ENCODE data around the gene MAST1.

Gene MAST1

DNA sequence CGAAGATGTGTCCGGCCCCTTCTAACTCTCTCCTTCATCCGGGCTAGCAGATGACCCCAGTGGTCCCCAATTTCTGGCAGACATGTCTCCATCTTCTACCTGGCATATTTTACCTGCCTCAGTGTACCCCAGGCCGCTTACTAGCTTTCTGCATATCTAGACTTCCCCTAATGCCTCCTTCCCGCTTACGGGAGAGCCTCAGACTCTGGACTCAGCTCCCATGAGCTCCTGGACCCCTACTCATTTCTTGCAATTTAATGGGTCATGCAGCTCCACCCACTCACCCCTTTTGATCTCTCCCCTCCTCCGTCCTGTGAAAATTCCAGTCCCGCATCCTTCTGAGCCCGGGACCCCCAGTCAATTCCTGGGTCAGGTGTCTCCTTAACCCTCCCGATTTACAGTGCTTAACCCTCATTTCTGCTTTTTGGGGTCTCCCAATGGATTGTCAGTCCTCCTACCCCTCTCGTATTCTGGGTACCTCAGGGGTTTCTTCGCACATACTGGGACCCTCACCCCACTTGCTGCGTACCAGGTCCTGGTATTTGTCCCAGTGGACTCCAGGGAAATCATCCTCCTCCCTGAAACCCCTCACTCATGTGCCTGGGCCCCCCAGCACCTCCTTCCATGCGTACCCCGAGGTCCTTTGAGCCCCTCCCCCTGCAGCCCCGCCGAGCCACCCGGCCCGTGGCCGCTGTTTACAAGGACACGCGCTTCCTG lies 47.5 kb upstream of the MAST1 start:
- peak overlapping the region; percentile 87 for H3K9ac ChIP-seq
- H3K79me2 ChIP-seq: peaks cover 8% of the 10 kb centered on the region
- peak overlapping the region; percentile 87 for H3K4me2 ChIP-seq (ENCODE audit: low read length)
- peak overlapping the region; percentile 97 for H3K4me3 ChIP-seq (ENCODE audit: low read depth, low read length)
- peaks cover 54% of the 10 kb centered on the region for H3K4me1 ChIP-seq
- H3K27me3 ChIP-seq (ENCODE audit: control insufficient read depth, insufficient read depth, low read length): no peaks in the 10 kb centered on the region
- H2AFZ ChIP-seq: peak overlapping the region; percentile 65
- H3K9me3 ChIP-seq (ENCODE audit: control insufficient read depth, low read length): no peaks in the 10 kb centered on the region
- no peaks in the 10 kb centered on the region for H3K36me3 ChIP-seq (ENCODE audit: control insufficient read depth, insufficient read depth, low read length)
- TF ChIP-seq, protein P1, sequence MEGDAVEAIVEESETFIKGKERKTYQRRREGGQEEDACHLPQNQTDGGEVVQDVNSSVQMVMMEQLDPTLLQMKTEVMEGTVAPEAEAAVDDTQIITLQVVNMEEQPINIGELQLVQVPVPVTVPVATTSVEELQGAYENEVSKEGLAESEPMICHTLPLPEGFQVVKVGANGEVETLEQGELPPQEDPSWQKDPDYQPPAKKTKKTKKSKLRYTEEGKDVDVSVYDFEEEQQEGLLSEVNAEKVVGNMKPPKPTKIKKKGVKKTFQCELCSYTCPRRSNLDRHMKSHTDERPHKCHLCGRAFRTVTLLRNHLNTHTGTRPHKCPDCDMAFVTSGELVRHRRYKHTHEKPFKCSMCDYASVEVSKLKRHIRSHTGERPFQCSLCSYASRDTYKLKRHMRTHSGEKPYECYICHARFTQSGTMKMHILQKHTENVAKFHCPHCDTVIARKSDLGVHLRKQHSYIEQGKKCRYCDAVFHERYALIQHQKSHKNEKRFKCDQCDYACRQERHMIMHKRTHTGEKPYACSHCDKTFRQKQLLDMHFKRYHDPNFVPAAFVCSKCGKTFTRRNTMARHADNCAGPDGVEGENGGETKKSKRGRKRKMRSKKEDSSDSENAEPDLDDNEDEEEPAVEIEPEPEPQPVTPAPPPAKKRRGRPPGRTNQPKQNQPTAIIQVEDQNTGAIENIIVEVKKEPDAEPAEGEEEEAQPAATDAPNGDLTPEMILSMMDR (IDR thresholded peaks at IDR 0.05): no peak
- H3K27ac ChIP-seq: peak overlapping the region; percentile 100

DNA sequence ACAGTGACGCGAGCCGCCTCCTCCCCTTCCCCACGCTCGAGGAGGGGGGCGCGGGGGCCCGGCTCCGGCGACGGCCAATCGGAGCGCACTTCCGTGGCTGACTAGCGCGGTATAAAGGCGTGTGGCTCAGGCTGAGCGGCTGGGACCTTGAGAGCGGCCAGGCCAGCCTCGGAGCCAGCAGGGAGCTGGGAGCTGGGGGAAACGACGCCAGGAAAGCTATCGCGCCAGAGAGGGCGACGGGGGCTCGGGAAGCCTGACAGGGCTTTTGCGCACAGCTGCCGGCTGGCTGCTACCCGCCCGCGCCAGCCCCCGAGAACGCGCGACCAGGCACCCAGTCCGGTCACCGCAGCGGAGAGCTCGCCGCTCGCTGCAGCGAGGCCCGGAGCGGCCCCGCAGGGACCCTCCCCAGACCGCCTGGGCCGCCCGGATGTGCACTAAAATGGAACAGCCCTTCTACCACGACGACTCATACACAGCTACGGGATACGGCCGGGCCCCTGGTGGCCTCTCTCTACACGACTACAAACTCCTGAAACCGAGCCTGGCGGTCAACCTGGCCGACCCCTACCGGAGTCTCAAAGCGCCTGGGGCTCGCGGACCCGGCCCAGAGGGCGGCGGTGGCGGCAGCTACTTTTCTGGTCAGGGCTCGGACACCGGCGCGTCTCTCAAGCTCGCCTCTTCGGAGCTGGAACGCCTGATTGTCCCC lies 46.8 kb upstream of the MAST1 start, which contains the start of gene JUNB:
Gene JUNB, plus strand, starts transcription at position 142 of the 706 bp plus-strand sequence. Its CDS starts 286 bp downstream, at position 428.
- TF ChIP-seq, protein P1 (IDR thresholded peaks at IDR 0.05): no peak
- H3K36me3 ChIP-seq (ENCODE audit: control insufficient read depth, insufficient read depth, low read length): no peaks in the 10 kb centered on the region
- peak within 1 kb of the TSS; percentile 100 for H3K27ac ChIP-seq
- no peaks in the 10 kb centered on the region for H3K9me3 ChIP-seq (ENCODE audit: control insufficient read depth, low read length)
- H3K4me1 ChIP-seq: peaks cover 54% of the 10 kb centered on the region
- H3K4me2 ChIP-seq (ENCODE audit: low read length): peak within 1 kb of the TSS; percentile 87
- peak within 1 kb of the TSS; percentile 97 for H3K4me3 ChIP-seq (ENCODE audit: low read depth, low read length)
- peaks cover 8% of the 10 kb centered on the region for H3K79me2 ChIP-seq
- H3K9ac ChIP-seq: peak within 1 kb of the TSS; percentile 87
- H3K27me3 ChIP-seq (ENCODE audit: control insufficient read depth, insufficient read depth, low read length): no peaks in the 10 kb centered on the region
- peak within 1 kb of the TSS; percentile 65 for H2AFZ ChIP-seq

- Histone ChIP-seq H3K27me3 (ENCODE audit: control insufficient read depth, insufficient read depth, low read length) (no peaks in the 10 kb centered on the region), H3K36me3 (ENCODE audit: control insufficient read depth, insufficient read depth, low read length) (no peaks in the 10 kb centered on the region), H3K4me1 (peaks cover 47% of the 10 kb centered on the region), H3K79me2 (peaks cover 8% of the 10 kb centered on the region), H3K9ac (peak overlapping the region; percentile 87), H2AFZ (no peak overlapping the region), H3K27ac (peak overlapping the region; percentile 100), H3K4me2 (ENCODE audit: low read length) (peak overlapping the region; percentile 87), H3K9me3 (ENCODE audit: control insufficient read depth, low read length) (no peaks in the 10 kb centered on the region), H3K4me3 (ENCODE audit: low read depth, low read length) (peak overlapping the region; percentile 97)
- TF ChIP-seq, protein P1 (IDR thresholded peaks at IDR 0.05): peak; percentile 7
Observed at GRCh38 chr19:12792051-12792852, 46.1 kb upstream of the MAST1 start.

GRCh38 chr19:12792853-12793289 lies 45.4 kb upstream of the MAST1 start:
- Histone ChIP-seq H3K27me3 (ENCODE audit: control insufficient read depth, insufficient read depth, low read length) (no peaks in the 10 kb centered on the region), H3K36me3 (ENCODE audit: control insufficient read depth, insufficient read depth, low read length) (no peaks in the 10 kb centered on the region), H3K4me2 (ENCODE audit: low read length) (peak overlapping the region; percentile 87), H3K9me3 (ENCODE audit: control insufficient read depth, low read length) (no peaks in the 10 kb centered on the region), H3K4me1 (peaks cover 42% of the 10 kb centered on the region), H3K27ac (peak overlapping the region; percentile 100), H3K9ac (peak overlapping the region; percentile 87), H3K79me2 (peaks cover 8% of the 10 kb centered on the region), H3K4me3 (ENCODE audit: low read depth, low read length) (peak overlapping the region; percentile 97), H2AFZ (no peak overlapping the region)
- TF ChIP-seq, protein P1 (IDR thresholded peaks at IDR 0.05): no peak

Measured in parathyroid adenoma (tissue), 2 donors.